NCI-H2107 treated with DMSO at 0.1 percent for 48 hours (cell line): Measurements from ENCODE around the gene P2RX7.
A peak's percentile ranks its signal among the peaks of the same experiment; 100 is the strongest.
"Not testable (repeated sequence)": the region's sequence is repeated elsewhere in the genome, so short reads cannot be mapped to it uniquely, and the experiment has no call there.

ENCODE experiments used
- DNase-seq: peaks from one replicate; lab custom pipeline; 2025; ENCODE audit not compliant: unreplicated experiment; lab: John Stamatoyannopoulos, UW

The P2RX7 gene

GRCh38 chr12:121226871-121227270, 94.2 kb downstream of the P2RX7 start:
- not testable (repeated sequence) for DNase-seq

GRCh38 chr12:121227294-121227693, 94.6 kb downstream of the P2RX7 start:
- peak; percentile 21 for DNase-seq

DNA sequence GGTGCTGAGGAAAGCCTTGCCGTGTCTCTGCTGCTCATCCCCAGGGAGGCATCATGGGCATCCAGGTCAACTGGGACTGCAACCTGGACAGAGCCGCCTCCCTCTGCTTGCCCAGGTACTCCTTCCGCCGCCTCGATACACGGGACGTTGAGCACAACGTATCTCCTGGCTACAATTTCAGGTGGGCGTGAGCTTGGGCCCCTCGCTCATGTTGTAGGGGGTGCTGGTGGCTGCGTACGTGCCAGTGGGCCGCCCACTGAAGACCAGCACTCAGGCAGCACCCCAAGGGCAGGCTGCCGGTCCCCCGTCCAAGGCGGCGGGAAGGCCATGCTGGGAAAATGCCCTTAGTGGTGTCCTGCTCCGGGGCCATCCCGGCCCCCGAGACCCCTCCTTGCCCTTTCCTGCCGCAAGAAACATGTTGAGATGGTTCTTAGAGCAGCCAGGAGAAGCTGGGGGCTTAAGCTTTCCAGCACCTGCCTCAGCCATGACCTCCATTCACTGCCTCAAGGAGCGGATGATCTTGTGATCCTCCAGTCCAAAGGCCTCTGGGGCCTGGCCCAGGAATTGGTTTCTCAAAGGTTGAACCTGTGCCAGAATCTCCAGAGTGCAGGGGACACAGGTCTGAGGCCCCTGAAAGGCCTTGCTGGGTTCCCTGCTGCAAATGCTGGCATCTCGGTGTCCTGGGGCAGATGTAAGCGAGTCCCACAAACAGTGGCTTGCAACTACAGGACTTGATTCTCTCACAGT, 96.4 kb downstream of the P2RX7 start:
- DNase-seq = no peak

- not testable (repeated sequence) for DNase-seq
Observed at GRCh38 chr12:121229826-121230537, 97.3 kb downstream of the P2RX7 start.

- DNase-seq = no peak
Observed at GRCh38 chr12:121230538-121230907, 97.8 kb downstream of the P2RX7 start.

GRCh38 chr12:121232163-121232562, 99.5 kb downstream of the P2RX7 start:
- no peak for DNase-seq

GRCh38 chr12:121232977-121233627, 100.4 kb downstream of the P2RX7 start:
- no peak for DNase-seq

DNA sequence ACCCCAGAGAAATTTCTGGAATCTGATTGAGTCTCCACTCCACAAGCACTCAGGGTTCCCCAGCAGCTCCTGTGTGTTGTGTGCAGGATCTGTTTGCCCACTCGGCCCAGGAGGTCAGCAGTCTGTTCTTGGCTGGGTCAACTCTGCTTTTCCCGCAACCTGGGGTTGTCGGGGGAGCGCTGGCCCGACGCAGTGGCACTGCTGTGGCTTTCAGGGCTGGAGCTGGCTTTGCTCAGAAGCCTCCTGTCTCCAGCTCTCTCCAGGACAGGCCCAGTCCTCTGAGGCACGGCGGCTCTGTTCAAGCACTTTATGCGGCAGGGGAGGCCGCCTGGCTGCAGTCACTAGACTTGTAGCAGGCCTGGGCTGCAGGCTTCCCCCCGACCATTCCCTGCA, 100.9 kb downstream of the P2RX7 start:
- no peak for DNase-seq

DNA sequence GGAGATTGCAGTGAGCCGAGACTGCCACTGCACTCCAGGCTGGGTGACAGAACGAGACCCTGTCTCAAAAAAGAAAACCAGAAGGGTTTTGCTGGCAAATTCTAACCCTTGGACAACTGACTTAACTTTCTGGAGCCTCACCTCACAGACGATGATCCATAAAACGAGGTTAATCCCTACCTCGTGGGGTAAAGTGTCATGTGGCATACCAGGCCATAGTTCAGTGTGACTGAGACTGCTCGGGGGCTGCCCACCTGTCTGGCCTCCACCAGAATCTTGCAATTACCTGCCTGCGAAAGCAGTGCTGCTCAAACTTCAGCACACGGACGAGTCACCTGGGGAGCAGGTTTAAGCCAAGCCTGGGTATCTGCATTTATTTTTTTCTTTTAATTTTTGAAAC, 104.1 kb downstream of the P2RX7 start:
- DNase-seq = no peak

GRCh38 chr12:121237415-121237814, 104.7 kb downstream of the P2RX7 start:
- DNase-seq = no peak
